Measurements from ENCODE around the gene CXXC1. TPM values are rescaled to one million over a fixed set of nuclear protein-coding genes. Genes with fewer than 3 reads are reported as not detected.

CXXC1 gene
- total and polyA plus RNA-seq, 4 experiments from 2014 or later, result 38.1 to 191 (median 123) TPM

DNA sequence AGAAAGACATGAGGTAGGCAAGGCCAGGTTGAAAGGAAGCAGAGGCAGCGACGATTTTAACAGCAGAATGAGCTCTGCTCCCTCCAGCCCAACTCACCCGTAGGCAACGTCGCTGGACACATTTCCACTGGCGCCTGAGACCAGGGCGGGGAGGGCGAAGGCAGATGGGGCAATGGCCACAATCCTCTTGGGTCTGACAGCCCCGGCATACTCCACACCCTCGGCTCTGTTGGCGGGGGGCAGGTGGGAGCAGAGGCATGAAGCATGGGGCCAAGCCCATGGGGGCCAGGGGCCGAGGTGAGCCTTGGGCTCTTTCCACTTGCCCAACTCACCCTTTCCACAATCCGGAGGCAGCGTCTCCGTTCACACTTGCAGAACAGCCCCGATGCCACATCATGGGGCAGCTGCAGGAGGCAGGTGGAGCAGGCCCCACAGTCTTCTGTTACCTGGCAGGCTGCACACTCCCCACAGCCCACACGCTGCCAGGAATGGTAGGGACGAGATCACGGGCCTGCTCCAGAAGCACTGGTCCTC is 11.9 kb downstream of the CXXC1 start:
- H3K36me3 Mint-ChIP-seq, result peaks cover 51 to 74% of the 10 kb centered on the region in 2 donors
- DNase-seq, result no peak
- no peak overlapping the region for H3K27ac ChIP-seq (ENCODE audit: low read depth, low read length)
- ChIA-PET POLR2A (ENCODE audit: partially characterized antibody) (no interaction called here), CTCF (ENCODE audit: partially characterized antibody) (no interaction called here)
- H3K9me3 ChIP-seq (ENCODE audit: control insufficient read depth in 1 of 2, low read length in 2 of 2), result no peaks in the 10 kb centered on the region
- no peak overlapping the region for H3K4me3 Mint-ChIP-seq
- peak overlapping the region in 2 of 7 donors; percentile 61 to 87 for H3K27ac Mint-ChIP-seq
- no peaks in the 10 kb centered on the region for H3K9me3 Mint-ChIP-seq
- intact Hi-C loops (cut with micrococcal nuclease), result no loop called here
- peaks cover 63% of the 10 kb centered on the region for H3K36me3 ChIP-seq (ENCODE audit: insufficient read depth, low read length)
- H3K4me1 Mint-ChIP-seq, result peaks cover 15 to 23% (median 19%) of the 10 kb centered on the region in 4 donors
- H3K4me1 ChIP-seq (ENCODE audit: insufficient read depth, low read length), result peaks cover 20% of the 10 kb centered on the region
- H3K27me3 ChIP-seq (ENCODE audit: insufficient read depth, low read length), result no peaks in the 10 kb centered on the region
- no peaks in the 10 kb centered on the region for H3K27me3 Mint-ChIP-seq
- H3K4me3 ChIP-seq (ENCODE audit: low read length in 2 of 2), result no peak overlapping the region

- Mint-ChIP-seq H3K36me3 (peaks cover 51 to 76% of the 10 kb centered on the region in 2 donors), H3K27ac (no peak overlapping the region), H3K27me3 (no peaks in the 10 kb centered on the region), H3K4me1 (peaks cover 9 to 17% (median 13%) of the 10 kb centered on the region in 4 donors), H3K4me3 (no peak overlapping the region), H3K9me3 (no peaks in the 10 kb centered on the region)
- POLR2A ChIA-PET (ENCODE audit: partially characterized antibody), result no interaction called here
- H3K4me1 ChIP-seq (ENCODE audit: insufficient read depth, low read length), result peaks cover 14% of the 10 kb centered on the region
- intact Hi-C loops (cut with micrococcal nuclease), result no loop called here
- no peak overlapping the region for H3K4me3 ChIP-seq (ENCODE audit: low read length in 2 of 2)
- H3K36me3 ChIP-seq (ENCODE audit: insufficient read depth, low read length), result peaks cover 63% of the 10 kb centered on the region
- H3K27me3 ChIP-seq (ENCODE audit: insufficient read depth, low read length), result no peaks in the 10 kb centered on the region
- CTCF ChIA-PET (ENCODE audit: partially characterized antibody), result interaction anchor here (0.5 to 1.0 kb wide), 2 partner anchors 8 to 776 kb away, joined by 3 read pairs; partner anchors contain the start of gene CFAP53
- no peaks in the 10 kb centered on the region for H3K9me3 ChIP-seq (ENCODE audit: control insufficient read depth in 1 of 2, low read length in 2 of 2)
- H3K27ac ChIP-seq (ENCODE audit: low read depth, low read length), result no peak overlapping the region
- no peak for DNase-seq
These were observed 12.6 kb downstream of the CXXC1 start for GRCh38 chr18:50274941-50275340.

- H3K4me1 Mint-ChIP-seq, result peaks cover 4 to 9% (median 7%) of the 10 kb centered on the region in 4 donors
- H3K27me3 Mint-ChIP-seq, result no peaks in the 10 kb centered on the region
- intact Hi-C loops (cut with micrococcal nuclease), result no loop called here
- Histone ChIP-seq H3K27me3 (ENCODE audit: insufficient read depth, low read length) (no peaks in the 10 kb centered on the region), H3K9me3 (ENCODE audit: control insufficient read depth in 1 of 2, low read length in 2 of 2) (no peaks in the 10 kb centered on the region), H3K4me3 (ENCODE audit: low read length in 2 of 2) (no peak overlapping the region), H3K4me1 (ENCODE audit: insufficient read depth, low read length) (peaks cover 5% of the 10 kb centered on the region), H3K36me3 (ENCODE audit: insufficient read depth, low read length) (peaks cover 69% of the 10 kb centered on the region), H3K27ac (ENCODE audit: low read depth, low read length) (no peak overlapping the region)
- H3K4me3 Mint-ChIP-seq, result peak overlapping the region in 1 of 8 donors; percentile 49
- no peaks in the 10 kb centered on the region for H3K9me3 Mint-ChIP-seq
- no peak for DNase-seq
- peak overlapping the region in 1 of 7 donors; percentile 13 for H3K27ac Mint-ChIP-seq
- peaks cover 58 to 81% of the 10 kb centered on the region in 2 donors for H3K36me3 Mint-ChIP-seq
- POLR2A ChIA-PET (ENCODE audit: partially characterized antibody), result no interaction called here
- CTCF ChIA-PET (ENCODE audit: partially characterized antibody), result no interaction called here
These were observed 13.4 kb downstream of the CXXC1 start for GRCh38 chr18:50274044-50274442.

DNA sequence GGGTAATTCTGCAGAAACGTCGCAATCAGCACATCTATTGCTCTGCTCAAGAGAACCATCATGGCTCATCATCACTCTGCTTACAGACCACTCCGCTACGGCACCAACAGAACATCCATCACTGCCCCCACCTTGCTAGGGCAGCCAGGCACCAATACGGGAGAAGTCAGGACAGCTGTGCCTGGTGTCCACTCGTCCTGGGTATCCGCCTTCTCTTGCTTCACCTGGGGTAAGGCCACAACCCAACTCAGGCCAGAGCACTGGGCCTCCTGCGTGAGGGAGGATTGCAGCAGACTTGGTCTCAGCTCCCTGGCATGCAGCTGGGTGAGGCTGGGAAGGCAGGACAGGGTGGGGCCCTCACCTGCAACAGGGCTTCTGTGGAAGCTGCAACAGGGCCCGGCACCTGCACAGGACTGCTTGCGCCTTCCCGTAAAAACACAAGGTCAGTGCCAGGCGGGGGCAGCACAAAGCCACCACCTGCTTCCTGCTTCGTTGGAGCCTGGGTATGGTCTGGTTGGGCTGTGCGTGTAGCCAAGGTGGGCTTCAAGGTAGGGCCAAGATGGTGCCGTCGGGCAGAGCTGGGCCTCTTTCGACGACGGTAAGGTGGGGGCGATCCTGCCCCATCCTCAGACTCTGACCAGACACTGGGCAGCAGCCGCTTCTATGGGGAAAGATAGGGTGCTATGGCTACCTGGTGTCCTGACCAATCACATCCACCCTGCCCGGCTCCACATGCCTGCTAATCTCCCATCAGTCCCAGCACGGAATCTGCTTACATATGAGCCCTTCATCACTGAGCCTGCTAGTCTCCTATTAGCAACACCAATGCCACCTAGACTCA is 14.1 kb downstream of the CXXC1 start:
- peak overlapping the region in 1 of 8 donors; percentile 49 for H3K4me3 Mint-ChIP-seq
- H3K27me3 Mint-ChIP-seq, result no peaks in the 10 kb centered on the region
- Histone ChIP-seq H3K9me3 (ENCODE audit: control insufficient read depth in 1 of 2, low read length in 2 of 2) (no peaks in the 10 kb centered on the region), H3K4me3 (ENCODE audit: low read length in 2 of 2) (no peak overlapping the region), H3K36me3 (ENCODE audit: insufficient read depth, low read length) (peaks cover 71% of the 10 kb centered on the region), H3K4me1 (ENCODE audit: insufficient read depth, low read length) (no peaks in the 10 kb centered on the region), H3K27me3 (ENCODE audit: insufficient read depth, low read length) (no peaks in the 10 kb centered on the region), H3K27ac (ENCODE audit: low read depth, low read length) (no peak overlapping the region)
- peaks cover 59 to 80% of the 10 kb centered on the region in 2 donors for H3K36me3 Mint-ChIP-seq
- ChIA-PET CTCF (ENCODE audit: partially characterized antibody) (no interaction called here), POLR2A (ENCODE audit: partially characterized antibody) (interaction anchor here (8.2 kb wide), 1 partner anchor 8 kb away, joined by 68 read pairs; the partner anchor contains the start of gene MBD1)
- no peak for DNase-seq
- intact Hi-C loops (cut with micrococcal nuclease), result no loop called here
- peaks cover 0 to 7% (median 4%) of the 10 kb centered on the region in 4 donors for H3K4me1 Mint-ChIP-seq
- no peaks in the 10 kb centered on the region for H3K9me3 Mint-ChIP-seq
- peak overlapping the region in 2 of 7 donors; percentile 13 to 50 for H3K27ac Mint-ChIP-seq

DNA sequence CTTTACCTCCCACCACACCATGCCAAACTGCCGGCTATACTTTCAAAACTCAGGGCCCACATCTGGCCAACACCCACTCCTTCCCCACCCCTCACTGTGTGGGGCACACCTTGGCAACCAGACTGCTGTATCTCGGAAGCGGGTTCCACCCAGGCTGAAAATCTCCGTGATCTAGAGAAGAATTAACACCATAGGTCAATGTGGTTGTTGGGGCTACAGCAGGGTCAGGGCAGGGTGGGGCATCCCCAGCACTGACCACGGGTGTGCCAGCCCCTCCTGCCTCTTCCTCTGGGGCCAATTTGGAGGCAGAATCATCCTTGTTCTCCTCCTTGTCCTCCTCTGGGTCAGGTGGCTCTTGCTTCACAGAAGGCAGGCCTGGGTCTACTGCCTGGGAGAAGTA is 14.9 kb downstream of the CXXC1 start:
- CTCF ChIA-PET (ENCODE audit: partially characterized antibody), result no interaction called here

DNA sequence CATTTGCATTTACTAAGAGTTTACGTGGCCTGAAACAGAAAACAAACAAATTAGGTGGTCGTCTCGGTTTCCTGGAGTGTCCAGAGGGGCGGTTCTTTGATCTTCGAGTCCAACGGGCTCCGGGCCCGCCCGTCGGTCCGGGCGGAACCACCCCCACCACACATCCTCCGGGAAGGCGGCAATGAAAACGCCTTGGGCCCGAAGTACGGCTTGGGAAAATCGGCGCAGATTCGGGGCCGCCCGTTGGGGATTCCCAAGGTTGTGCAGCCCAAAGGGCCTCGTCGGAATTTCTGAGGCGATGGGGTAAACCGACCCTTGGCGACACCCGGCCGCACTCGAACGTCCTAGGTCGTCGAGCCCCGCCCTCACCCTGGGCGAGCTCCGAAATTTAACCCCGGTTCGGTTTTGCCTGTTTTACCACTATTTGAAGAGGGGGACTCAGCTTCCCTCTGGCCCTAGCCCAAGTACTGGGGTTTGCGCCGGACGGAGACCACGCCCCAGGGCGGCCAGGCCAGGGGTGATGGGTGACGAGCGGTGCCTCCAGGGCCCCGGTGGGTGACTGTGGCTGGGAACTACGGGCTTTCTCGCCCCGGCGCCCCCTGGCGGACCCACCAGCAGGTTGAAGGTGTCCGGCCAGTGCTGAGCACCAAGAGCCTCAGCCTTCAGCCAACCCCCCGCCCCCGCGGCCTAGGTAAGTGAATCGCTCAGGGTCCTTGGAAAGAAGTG is 19.3 kb downstream of the CXXC1 start:
- Mint-ChIP-seq H3K27ac (peak overlapping the region; percentile 26 to 90 (median 79)), H3K9me3 (no peaks in the 10 kb centered on the region), H3K27me3 (no peaks in the 10 kb centered on the region), H3K4me3 (peak overlapping the region; percentile 78 to 91 (median 84)), H3K4me1 (peaks cover 11 to 23% (median 18%) of the 10 kb centered on the region in 4 donors), H3K36me3 (peaks cover 25 to 39% of the 10 kb centered on the region in 2 donors)
- ChIA-PET CTCF (ENCODE audit: partially characterized antibody) (interaction anchor here (0.6 to 4.5 kb wide), 12 partner anchors 10 to 784 kb away, joined by 3 to 42 read pairs (median 4); partner anchors contain the start of genes MBD1 and SKA1), POLR2A (ENCODE audit: partially characterized antibody) (interaction anchor here (0.9 to 8.2 kb wide), 4 partner anchors 11 to 89 kb away, joined by 3 to 68 read pairs (median 3); partner anchors contain the start of gene MBD1)
- peak; percentile 65 to 70 (median 68) for DNase-seq
- Histone ChIP-seq H3K27ac (ENCODE audit: low read depth, low read length) (peak overlapping the region; percentile 46), H3K4me1 (ENCODE audit: insufficient read depth, low read length) (peaks cover 15% of the 10 kb centered on the region), H3K36me3 (ENCODE audit: insufficient read depth, low read length) (peaks cover 28% of the 10 kb centered on the region), H3K4me3 (ENCODE audit: low read length in 2 of 2) (peak overlapping the region in 1 of 2 donors; percentile 55), H3K9me3 (ENCODE audit: control insufficient read depth in 1 of 2, low read length in 2 of 2) (no peaks in the 10 kb centered on the region), H3K27me3 (ENCODE audit: insufficient read depth, low read length) (no peaks in the 10 kb centered on the region)
- intact Hi-C loops (cut with micrococcal nuclease), result loop anchor here (1.0 to 5.0 kb wide), 5 partner anchors 30 to 1593 kb away; partner anchors contain the start of gene C18orf32

More for the DNA sequence above, 14.9 kb downstream of the CXXC1 start:
- intact Hi-C loops (cut with micrococcal nuclease), result no loop called here
- no peak for DNase-seq
- H3K9me3 Mint-ChIP-seq, result no peaks in the 10 kb centered on the region
- POLR2A ChIA-PET (ENCODE audit: partially characterized antibody), result interaction anchor here (8.2 kb wide), 1 partner anchor 9 kb away, joined by 68 read pairs; the partner anchor contains the start of gene MBD1
- H3K27ac ChIP-seq (ENCODE audit: low read depth, low read length), result no peak overlapping the region
- no peaks in the 10 kb centered on the region for H3K4me1 ChIP-seq (ENCODE audit: insufficient read depth, low read length)
- peaks cover under 1 to 6% (median 4%) of the 10 kb centered on the region in 4 donors for H3K4me1 Mint-ChIP-seq
- no peak overlapping the region for H3K4me3 Mint-ChIP-seq
- peak overlapping the region in 4 of 7 donors; percentile 30 to 57 (median 42) for H3K27ac Mint-ChIP-seq
- H3K4me3 ChIP-seq (ENCODE audit: low read length in 2 of 2), result no peak overlapping the region
- no peaks in the 10 kb centered on the region for H3K27me3 Mint-ChIP-seq
- H3K27me3 ChIP-seq (ENCODE audit: insufficient read depth, low read length), result no peaks in the 10 kb centered on the region
- no peaks in the 10 kb centered on the region for H3K9me3 ChIP-seq (ENCODE audit: control insufficient read depth in 1 of 2, low read length in 2 of 2)
- H3K36me3 ChIP-seq (ENCODE audit: insufficient read depth, low read length), result peaks cover 67% of the 10 kb centered on the region
- peaks cover 59 to 75% of the 10 kb centered on the region in 2 donors for H3K36me3 Mint-ChIP-seq

Measured in CD4-positive, alpha-beta memory T cell (primary cell).